ENCODE measurements around the gene ZC3H12A. TPM values are rescaled to one million over a fixed set of nuclear protein-coding genes. Genes with fewer than 3 reads are reported as not detected.
A peak's percentile ranks its signal among the peaks of the same experiment; 100 is the strongest.

The ZC3H12A gene
- total and polyA plus RNA-seq, 2 donors (not counting 1 experiment from before 2014, with no cell fraction given) = 73.0 to 170 TPM

DNA sequence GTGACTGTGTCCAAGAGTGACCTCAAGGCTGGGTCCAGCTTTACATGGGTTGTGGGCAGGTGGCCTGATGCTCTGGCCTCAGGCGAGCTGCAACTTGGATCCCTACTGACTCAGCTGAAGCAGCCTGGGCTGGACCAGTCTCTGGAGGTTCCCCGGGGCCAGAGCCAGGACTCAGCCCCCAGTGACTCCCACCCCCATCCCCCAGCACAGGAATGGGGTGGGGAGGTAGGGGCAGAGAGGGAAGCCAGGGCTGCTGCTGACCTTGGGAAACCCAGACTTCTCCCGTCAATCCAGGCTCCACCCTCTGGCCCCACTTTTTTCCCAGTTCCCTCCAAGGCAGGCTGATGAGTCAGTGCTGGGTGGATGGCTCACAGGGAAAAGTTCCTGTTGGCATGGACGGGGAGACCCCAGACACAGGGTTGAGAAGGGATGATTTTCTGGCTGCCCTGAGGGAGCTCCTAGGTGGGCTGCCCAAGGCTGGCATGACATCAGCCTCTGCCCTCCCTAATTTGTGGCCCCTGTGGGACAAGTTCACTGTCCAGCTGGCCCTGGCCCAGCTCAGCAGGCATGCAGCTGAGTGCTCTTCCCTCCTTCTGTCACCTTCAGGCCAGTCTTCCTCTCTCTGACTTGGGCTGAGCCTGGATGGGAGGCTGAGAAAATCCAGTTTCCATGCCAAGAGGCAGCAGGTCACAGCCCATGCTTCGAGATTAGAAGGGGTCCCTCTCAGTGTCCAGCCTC is 2.2 kb downstream of the ZC3H12A start:
- WGBS (ENCODE audit: insufficient coverage) = 29% methylated on average over 3 of the region's 5 CpGs
- Mint-ChIP-seq H3K27me3 (peaks cover 2% of the 10 kb centered on the region), H3K27ac (peak overlapping the region; percentile 98), H3K4me3 (peak overlapping the region; percentile 100), H3K9me3 (ENCODE audit: insufficient read depth) (no peaks in the 10 kb centered on the region), H3K4me1 (peaks cover 69% of the 10 kb centered on the region)
- DNase-seq = peak; percentile 36
- intact Hi-C loops (cut with micrococcal nuclease) = loop anchor here (5.0 to 10.0 kb wide), 4 partner anchors 121 to 1381 kb away; partner anchors contain the start of genes GNL2, RRAGC and STK40
- H3K9me3 ChIP-seq (ENCODE audit: control extremely low read depth in 1 of 3, control insufficient read depth in 2 of 3, insufficient read depth in 1 of 3, low read length in 2 of 3) = no peaks in the 10 kb centered on the region
- POLR2A ChIA-PET = interaction anchor here (0.5 to 4.3 kb wide), 4 partner anchors 10 to 1086 kb away, joined by 3 to 28 read pairs (median 9); partner anchors contain the start of gene MEAF6
- H3K4me2 ChIP-seq (replicated peaks; ENCODE audit: low read depth, low read length, poor library complexity, severe bottlenecking) = peak overlapping the region; percentile 92
- H2AFZ ChIP-seq (ENCODE audit: insufficient read depth, low read depth, low read length, poor library complexity, severe bottlenecking) = no peak overlapping the region
- H3K27ac ChIP-seq (ENCODE audit: low read length in 2 of 2) = peak overlapping the region; percentile 96 to 97
- CTCF ChIA-PET = interaction anchor here (0.5 to 22.3 kb wide), 7 partner anchors 12 to 205 kb away, joined by 3 to 690 read pairs (median 4); partner anchors contain the start of gene MEAF6
- no peak for ATAC-seq (ENCODE audit: low read depth)
- TF ChIP-seq EZH2 (IDR thresholded peaks at IDR 0.05; ENCODE audit: borderline replicate concordance, insufficient read depth, low read depth, low read length, poor library complexity, severe bottlenecking) = no peak
- TF ChIP-seq, protein P1, sequence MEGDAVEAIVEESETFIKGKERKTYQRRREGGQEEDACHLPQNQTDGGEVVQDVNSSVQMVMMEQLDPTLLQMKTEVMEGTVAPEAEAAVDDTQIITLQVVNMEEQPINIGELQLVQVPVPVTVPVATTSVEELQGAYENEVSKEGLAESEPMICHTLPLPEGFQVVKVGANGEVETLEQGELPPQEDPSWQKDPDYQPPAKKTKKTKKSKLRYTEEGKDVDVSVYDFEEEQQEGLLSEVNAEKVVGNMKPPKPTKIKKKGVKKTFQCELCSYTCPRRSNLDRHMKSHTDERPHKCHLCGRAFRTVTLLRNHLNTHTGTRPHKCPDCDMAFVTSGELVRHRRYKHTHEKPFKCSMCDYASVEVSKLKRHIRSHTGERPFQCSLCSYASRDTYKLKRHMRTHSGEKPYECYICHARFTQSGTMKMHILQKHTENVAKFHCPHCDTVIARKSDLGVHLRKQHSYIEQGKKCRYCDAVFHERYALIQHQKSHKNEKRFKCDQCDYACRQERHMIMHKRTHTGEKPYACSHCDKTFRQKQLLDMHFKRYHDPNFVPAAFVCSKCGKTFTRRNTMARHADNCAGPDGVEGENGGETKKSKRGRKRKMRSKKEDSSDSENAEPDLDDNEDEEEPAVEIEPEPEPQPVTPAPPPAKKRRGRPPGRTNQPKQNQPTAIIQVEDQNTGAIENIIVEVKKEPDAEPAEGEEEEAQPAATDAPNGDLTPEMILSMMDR (IDR thresholded peaks at IDR 0.05) = no peak
- peaks cover 72% of the 10 kb centered on the region for H3K79me2 ChIP-seq (ENCODE audit: control insufficient read depth, insufficient read depth, low read length)
- peaks cover 0 to under 1% (median 0%) of the 10 kb centered on the region in 4 experiments for H3K27me3 ChIP-seq (replicated peaks in 1 of 4; ENCODE audit: control extremely low read depth in 1 of 4, control insufficient read depth in 3 of 4, insufficient read depth in 4 of 4, low read length in 3 of 4)
- H4K20me1 ChIP-seq (ENCODE audit: control insufficient read depth, insufficient read depth, low read length, poor library complexity, severe bottlenecking) = peaks cover 66% of the 10 kb centered on the region
- peak overlapping the region; percentile 94 to 99 (median 98) for H3K4me3 ChIP-seq (ENCODE audit: control extremely low read depth in 1 of 5, extremely low read depth in 1 of 5, insufficient read depth in 1 of 5, low read depth in 2 of 5, low read length in 4 of 5)
- H3K36me3 ChIP-seq (replicated peaks in 1 of 2; ENCODE audit: control extremely low read depth in 1 of 2, control insufficient read depth in 1 of 2, extremely low read depth in 1 of 2, insufficient read depth in 2 of 2, low read length in 1 of 2) = peaks cover 0 to 57% of the 10 kb centered on the region in 2 experiments
- H3K4me1 ChIP-seq (ENCODE audit: control insufficient read depth in 2 of 2, insufficient read depth in 2 of 2, low read length in 2 of 2) = peaks cover 39 to 74% of the 10 kb centered on the region in 2 donors
- peak overlapping the region; percentile 96 for H3K9ac ChIP-seq (ENCODE audit: low read length)
